Left ventricle myocardium inferior (tissue), 1 donor: ENCODE results near the gene RAB33B. TPM values are rescaled to one million over a fixed set of nuclear protein-coding genes. Genes with fewer than 3 reads are reported as not detected.
A peak's percentile ranks its signal among the peaks of the same experiment; 100 is the strongest.
"Not testable (repeated sequence)": the region's sequence is repeated elsewhere in the genome, so short reads cannot be mapped to it uniquely, and the experiment has no call there.

Experiments used
- DNase-seq: peaks from one replicate; pipeline ENCODE4 v3.0.0-alpha.2; 2020
- H3K27ac ChIP-seq: fragments of 200-600 bp; replicated peaks from 2 replicates; pipeline ENCODE4 v1.8.0; 2021
- H3K27me3 ChIP-seq: fragments of 200-600 bp; 2 replicates; pipeline ENCODE4 v1.8.0; 2021; ENCODE audit warnings: low read depth
- H3K36me3 ChIP-seq: fragments of 200-600 bp; 2 replicates; pipeline ENCODE4 v1.8.0; 2021
- H3K4me1 ChIP-seq: fragments of 200-600 bp; 2 replicates; pipeline ENCODE4 v1.8.0; 2021
- H3K4me3 ChIP-seq: fragments of 200-600 bp; 2 replicates; pipeline ENCODE4 v1.8.0; 2021; ENCODE audit warnings: mild to moderate bottlenecking, moderate library complexity
- H3K9me3 ChIP-seq: fragments of 200-600 bp; replicated peaks from 2 replicates; pipeline ENCODE4 v1.8.0; 2021
- CTCF ChIP-seq: fragments of 200-600 bp; IDR thresholded peaks from 2 replicates; pipeline ENCODE4 v1.8.0; 2021; ENCODE audit warnings: antibody characterized with exemption, mild to moderate bottlenecking, borderline replicate concordance
- intact Hi-C: fragments of 100-400 bp; cut with micrococcal nuclease; formaldehyde crosslinking; loops from one replicate; pipeline ENCODE4 v1.11.0; 2022
- long read RNA-seq: library from polyadenylated mRNA; unstranded; transcript quantifications from one replicate; pipeline ENCODE4 v2.0.0, GENCODE V29; 2021
- total RNA-seq: library from RNA; stranded (reverse); fragmentation: NEBNext Ultra II Directional; extraction: Animal tissue kit (Norgen Biotek cat#: 25700); gene quantifications from one replicate; pipeline ENCODE4 v1.2.1, GENCODE V29; 2021
- donor health status: DM: no; HTN: yes; CAD: no; lungs with severe emphysema.

The RAB33B gene
- total RNA-seq, result 6.1 TPM
- long read RNA-seq, full-length matches to known transcripts, result 25 of 28 reads
- long read RNA-seq, partial matches to known transcripts, result 0 of 28 reads
- long read RNA-seq, other reads (novel, unspliced or antisense), result 3 of 28 reads

- no peak for TF ChIP-seq CTCF
- intact Hi-C loops, result no loop called here
- no peaks in the 10 kb centered on the region for H3K27me3 ChIP-seq
- no peaks in the 10 kb centered on the region for H3K9me3 ChIP-seq
- peaks cover 72% of the 10 kb centered on the region for H3K4me1 ChIP-seq
- peaks cover 4% of the 10 kb centered on the region for H3K36me3 ChIP-seq
- no peak for DNase-seq
- peak within 1 kb of the TSS; percentile 99 for H3K27ac ChIP-seq
- H3K4me3 ChIP-seq, result peak within 1 kb of the TSS; percentile 92
Observed at GRCh38 chr4:139454111-139455045, at the start of gene RAB33B. Gene RAB33B (plus strand): TSS chr4:139454121. CDS start chr4:139454196, 75 bp downstream.

DNA sequence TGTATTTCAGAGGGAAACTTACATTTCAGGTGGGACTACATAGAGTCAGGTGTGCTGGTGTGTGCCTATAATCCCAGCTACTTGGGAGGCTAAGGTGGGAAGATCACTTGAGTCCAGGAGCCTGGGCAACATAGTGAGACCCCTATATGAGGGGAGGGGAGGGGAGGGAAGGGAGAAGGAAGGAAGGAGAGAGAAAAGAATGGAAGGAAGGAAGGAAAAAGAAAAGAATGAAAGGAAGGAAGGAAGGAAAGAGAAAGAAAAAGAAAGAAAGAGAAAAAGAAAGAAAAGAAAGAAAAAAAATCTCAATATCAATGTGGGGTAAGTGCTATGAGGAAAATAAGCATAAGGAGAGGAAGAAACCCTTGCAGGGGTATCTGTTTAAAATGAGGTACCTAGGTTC is 43.6 kb upstream of the RAB33B start:
- DNase-seq, result no peak
- no peak overlapping the region for H3K4me3 ChIP-seq
- intact Hi-C loops, result loop anchor here (10.0 kb wide), 1 partner anchor 94 kb away; no protein-coding TSS in a partner anchor
- no peaks in the 10 kb centered on the region for H3K36me3 ChIP-seq
- H3K9me3 ChIP-seq, result peaks cover 15% of the 10 kb centered on the region
- H3K27me3 ChIP-seq, result no peaks in the 10 kb centered on the region
- H3K27ac ChIP-seq, result no peak overlapping the region
- TF ChIP-seq CTCF, result no peak
- H3K4me1 ChIP-seq, result no peaks in the 10 kb centered on the region

DNA sequence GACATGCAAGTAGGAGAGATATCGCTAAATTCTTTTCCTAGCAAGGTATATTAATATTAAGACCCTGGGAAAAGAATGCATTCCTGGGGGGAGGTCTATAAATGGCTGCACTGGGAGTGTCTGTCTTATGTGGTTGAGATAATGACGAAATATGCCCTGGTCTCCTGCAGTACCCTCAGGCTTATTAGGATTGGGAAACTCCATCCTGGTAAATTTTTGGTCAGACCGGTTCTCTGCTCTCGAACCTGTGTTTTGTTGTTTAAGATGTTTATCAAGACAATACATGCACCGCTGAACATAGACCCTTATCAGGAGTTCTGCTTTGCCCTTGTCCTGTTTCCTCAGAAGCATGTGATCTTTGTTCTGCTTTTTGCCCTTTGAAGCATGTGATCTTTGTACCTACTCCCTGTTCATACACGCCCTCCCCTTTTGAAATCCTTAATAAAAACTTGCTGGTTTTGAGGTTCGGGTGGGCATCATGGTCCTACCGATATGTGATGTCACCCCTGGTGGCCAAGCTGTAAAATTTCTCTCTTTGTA is 39.2 kb upstream of the RAB33B start:
- H3K36me3 ChIP-seq, H3K27ac ChIP-seq, H3K4me3 ChIP-seq, H3K4me1 ChIP-seq, DNase-seq, H3K27me3 ChIP-seq: not testable (repeated sequence)
- H3K9me3 ChIP-seq, result peaks cover 15% of the 10 kb centered on the region
- intact Hi-C loops, result loop anchor here (10.0 kb wide), 1 partner anchor 90 kb away; no protein-coding TSS in a partner anchor

GRCh38 chr4:139416073-139416673 is 37.7 kb upstream of the RAB33B start:
- Histone ChIP-seq H3K4me1 (peaks cover 7% of the 10 kb centered on the region), H3K27me3 (no peaks in the 10 kb centered on the region), H3K27ac (no peak overlapping the region), H3K4me3 (no peak overlapping the region), H3K9me3 (peaks cover 25% of the 10 kb centered on the region), H3K36me3 (no peaks in the 10 kb centered on the region)
- DNase-seq, result no peak
- intact Hi-C loops, result loop anchor here (10.0 kb wide), 1 partner anchor 89 kb away; no protein-coding TSS in a partner anchor
- peak; percentile 76 for TF ChIP-seq CTCF

DNA sequence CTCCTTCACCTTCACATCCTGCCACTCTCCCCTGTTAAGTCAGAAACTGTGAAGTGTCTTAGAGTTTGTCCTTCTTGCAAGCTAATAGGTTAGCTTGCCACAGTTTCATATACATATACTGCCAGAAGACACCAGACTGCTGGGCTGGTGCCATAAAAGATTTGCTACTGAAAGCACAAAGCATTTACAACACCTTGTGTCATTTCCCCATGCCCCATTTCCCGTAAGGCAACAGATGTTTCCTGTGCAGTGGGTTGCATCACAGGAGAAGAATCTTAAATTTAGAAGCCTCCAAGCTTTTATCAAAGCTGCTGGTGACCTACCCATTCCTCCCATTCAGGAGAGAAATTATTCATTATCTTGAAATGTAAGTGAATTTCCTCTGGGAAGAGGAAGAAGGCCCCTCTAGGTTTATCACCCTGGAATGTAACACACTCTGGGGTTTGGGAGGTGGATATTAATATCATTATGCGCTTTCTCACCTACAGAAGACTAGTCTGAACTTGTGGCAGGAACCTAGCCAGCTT is 34.5 kb upstream of the RAB33B start:
- intact Hi-C loops, result loop anchor here (10.0 kb wide), 1 partner anchor 85 kb away; no protein-coding TSS in a partner anchor
- Histone ChIP-seq H3K4me3 (peak overlapping the region; percentile 11), H3K27me3 (no peaks in the 10 kb centered on the region), H3K9me3 (peaks cover 34% of the 10 kb centered on the region), H3K4me1 (peaks cover 7% of the 10 kb centered on the region), H3K27ac (peak overlapping the region; percentile 60), H3K36me3 (no peaks in the 10 kb centered on the region)
- no peak for TF ChIP-seq CTCF
- peak; percentile 18 for DNase-seq
